Fibroblast of villous mesenchyme (primary cell): Measurements from ENCODE around the gene NKX6-2. TPM values are rescaled to one million over a fixed set of nuclear protein-coding genes. Genes with fewer than 3 reads are reported as not detected.

Experiments
- DNase-seq: peaks from one replicate; pipeline ENCODE4 v3.0.0-alpha.2; 2010; ENCODE audit warnings: low read depth
- H3K4me3 ChIP-seq: 2 replicates; pipeline ENCODE4 v1.5.1; 2011; ENCODE audit warnings: low read depth, mild to moderate bottlenecking, low read length
- total RNA-seq: library from RNA; depleted of rRNA; stranded (reverse); fragments of >200 nt; gene quantifications from 2 replicates; pipeline ENCODE4 v1.2.3, GENCODE V29; 2012
- TF ChIP-seq, protein P1 (sequence below): IDR thresholded peaks from 2 replicates; pipeline ENCODE4 v1.5.1; 2012; ENCODE audit warnings: low read depth, mild to moderate bottlenecking, low read length; ENCODE audit not compliant: insufficient read depth

NKX6-2 gene
- total RNA-seq, 1 donor = not detected

DNA sequence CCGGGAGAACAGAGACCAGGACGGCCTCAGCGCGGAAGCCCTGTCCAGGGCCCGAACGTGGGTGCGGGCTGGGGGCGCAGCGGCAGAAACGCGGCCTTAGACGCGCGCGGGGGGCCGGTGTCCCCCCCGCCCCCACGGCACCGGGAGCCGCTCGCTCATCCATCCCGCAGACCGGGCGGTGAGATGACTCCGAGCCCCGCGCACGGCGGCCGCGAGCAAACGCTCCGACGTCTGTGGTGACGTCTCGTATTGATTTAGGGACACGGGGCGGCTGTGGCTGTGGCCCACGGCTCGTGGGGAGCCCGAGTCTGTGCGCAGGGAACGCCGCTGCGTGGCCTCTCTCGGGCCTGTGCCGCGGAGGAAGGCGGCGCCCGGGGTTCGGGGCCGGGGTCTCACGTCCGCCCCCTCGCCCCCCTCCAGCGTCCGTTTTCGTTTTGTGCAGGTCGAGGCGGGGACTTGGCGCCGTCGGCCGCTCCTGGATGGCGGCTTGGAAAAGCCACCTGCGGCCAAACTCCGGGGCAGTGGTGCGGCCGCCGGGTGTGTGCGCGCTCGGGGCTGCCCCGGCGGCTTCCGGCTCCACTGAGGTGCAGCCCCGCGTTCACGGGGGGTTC lies 1.0 kb upstream of the NKX6-2 start:
- no peak for DNase-seq
- no peak overlapping the region for H3K4me3 ChIP-seq
- TF ChIP-seq, protein P1, sequence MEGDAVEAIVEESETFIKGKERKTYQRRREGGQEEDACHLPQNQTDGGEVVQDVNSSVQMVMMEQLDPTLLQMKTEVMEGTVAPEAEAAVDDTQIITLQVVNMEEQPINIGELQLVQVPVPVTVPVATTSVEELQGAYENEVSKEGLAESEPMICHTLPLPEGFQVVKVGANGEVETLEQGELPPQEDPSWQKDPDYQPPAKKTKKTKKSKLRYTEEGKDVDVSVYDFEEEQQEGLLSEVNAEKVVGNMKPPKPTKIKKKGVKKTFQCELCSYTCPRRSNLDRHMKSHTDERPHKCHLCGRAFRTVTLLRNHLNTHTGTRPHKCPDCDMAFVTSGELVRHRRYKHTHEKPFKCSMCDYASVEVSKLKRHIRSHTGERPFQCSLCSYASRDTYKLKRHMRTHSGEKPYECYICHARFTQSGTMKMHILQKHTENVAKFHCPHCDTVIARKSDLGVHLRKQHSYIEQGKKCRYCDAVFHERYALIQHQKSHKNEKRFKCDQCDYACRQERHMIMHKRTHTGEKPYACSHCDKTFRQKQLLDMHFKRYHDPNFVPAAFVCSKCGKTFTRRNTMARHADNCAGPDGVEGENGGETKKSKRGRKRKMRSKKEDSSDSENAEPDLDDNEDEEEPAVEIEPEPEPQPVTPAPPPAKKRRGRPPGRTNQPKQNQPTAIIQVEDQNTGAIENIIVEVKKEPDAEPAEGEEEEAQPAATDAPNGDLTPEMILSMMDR = no peak

- TF ChIP-seq, protein P1 = no peak
- DNase-seq = no peak
- no peak overlapping the region for H3K4me3 ChIP-seq
These were observed 533 bp upstream of the NKX6-2 start for GRCh38 chr10:132786476-132786883.

DNA sequence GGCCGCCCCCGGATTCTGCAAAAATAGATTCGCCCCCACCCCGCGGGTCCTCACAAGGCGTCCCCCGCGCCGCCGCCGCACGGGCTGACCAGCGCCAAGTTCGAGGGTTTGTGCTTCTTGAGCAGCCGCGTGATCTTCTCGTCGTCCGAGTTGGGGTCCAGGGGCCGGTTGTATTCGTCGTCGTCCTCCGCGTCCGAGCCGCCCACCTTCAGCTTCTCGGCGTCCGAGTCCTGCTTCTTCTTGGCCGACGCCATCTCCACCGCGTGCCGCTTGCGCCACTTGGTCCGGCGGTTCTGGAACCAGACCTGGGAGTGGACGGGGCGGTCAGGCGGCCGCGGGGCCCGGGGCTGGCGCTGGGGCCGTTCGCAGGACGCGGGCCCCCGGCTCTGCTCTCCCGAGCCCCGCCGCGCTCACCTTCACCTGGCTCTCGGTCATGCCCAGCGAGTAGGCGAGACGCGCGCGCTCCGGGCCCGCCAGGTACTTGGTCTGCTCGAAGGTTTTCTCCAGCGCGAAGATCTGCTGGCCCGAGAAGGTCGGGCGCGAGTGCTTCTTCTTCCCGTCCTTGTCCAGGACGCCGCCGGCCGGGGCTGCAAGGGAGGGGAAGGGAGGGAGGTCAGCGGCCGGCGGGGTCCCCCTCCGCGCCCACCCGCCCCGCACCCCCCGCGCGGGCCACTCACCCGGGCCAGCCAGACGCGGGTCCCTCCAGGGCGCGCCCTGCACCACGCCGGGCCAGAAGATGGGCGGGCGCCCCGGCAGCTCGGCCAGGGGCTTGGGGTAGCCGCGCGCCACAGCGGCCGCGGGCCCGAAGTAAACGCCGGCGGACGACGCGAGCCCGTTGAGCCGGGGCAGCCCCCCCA lies 853 bp downstream of the NKX6-2 start:
- TF ChIP-seq, protein P1 = no peak

GRCh38 chr10:132783940-132784865 lies 1.7 kb downstream of the NKX6-2 start:
- DNase-seq = no peak
- TF ChIP-seq, protein P1 = no peak

More for the DNA sequence above, 853 bp downstream of the NKX6-2 start:
- no peak for DNase-seq
- no peak overlapping the region for H3K4me3 ChIP-seq

DNA sequence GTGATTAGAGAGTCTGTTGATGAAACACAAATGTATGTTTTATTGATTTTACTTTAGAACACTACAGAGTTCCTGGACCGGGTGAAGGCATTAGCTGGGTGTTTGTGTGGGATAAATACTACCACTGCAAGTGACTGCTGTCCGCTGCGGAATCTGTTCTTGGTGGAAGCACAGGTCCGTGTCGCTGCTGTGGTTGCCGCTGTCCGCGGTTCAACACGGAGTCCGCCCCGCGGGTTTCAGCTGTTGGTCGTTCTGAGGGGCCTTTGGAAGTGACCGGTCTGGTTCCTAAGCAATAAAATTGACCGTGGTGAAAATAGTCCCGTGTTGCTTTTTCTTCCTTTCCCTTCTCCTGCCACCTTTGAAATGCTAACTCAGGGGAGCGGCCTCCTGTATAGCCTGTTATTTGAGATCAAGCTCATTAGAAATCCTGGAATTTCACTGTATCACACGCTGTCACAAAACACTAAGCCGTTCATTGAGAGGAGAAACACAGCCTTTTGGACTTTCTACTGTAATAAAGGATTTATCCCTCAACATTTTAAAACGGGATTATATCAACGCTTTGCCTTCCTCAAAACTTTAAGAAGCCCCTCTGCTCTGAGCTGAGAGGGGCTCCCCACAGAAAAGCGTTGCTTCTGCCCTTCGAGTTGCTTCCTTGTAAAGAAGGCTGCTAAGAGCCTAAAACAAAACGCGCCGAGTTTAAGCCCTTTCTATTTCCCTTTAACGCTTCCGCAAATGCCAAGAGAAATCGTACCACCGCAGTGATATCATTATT lies 2.6 kb downstream of the NKX6-2 start:
- no peak for DNase-seq
- H3K4me3 ChIP-seq = no peak overlapping the region
- TF ChIP-seq, protein P1 = no peak

More at GRCh38 chr10:132783940-132784865, 1.7 kb downstream of the NKX6-2 start:
- H3K4me3 ChIP-seq = no peak overlapping the region

- no peak overlapping the region for H3K4me3 ChIP-seq
- DNase-seq = no peak
- TF ChIP-seq, protein P1 = no peak
These were observed 4.4 kb downstream of the NKX6-2 start for GRCh38 chr10:132781556-132781955.
